Measurements from ENCODE around the gene PIAS1.

PIAS1 gene

GRCh38 chr15:68091743-68092142 is 37.6 kb downstream of the PIAS1 start:
- no peak overlapping the region for H3K4me3 ChIP-seq (ENCODE audit: severe bottlenecking)
- H3K27ac ChIP-seq (ENCODE audit: poor library complexity, severe bottlenecking): no peak overlapping the region
- peaks cover 11% of the 10 kb centered on the region for H3K9me3 ChIP-seq (ENCODE audit: severe bottlenecking)
- no peaks in the 10 kb centered on the region for H3K27me3 ChIP-seq (ENCODE audit: insufficient read depth, poor library complexity, severe bottlenecking)
- DNase-seq (ENCODE audit: low spot score) (no peak), ATAC-seq (ENCODE audit: low read depth) (no peak)
- H3K36me3 ChIP-seq (ENCODE audit: low read depth): peaks cover 52% of the 10 kb centered on the region
- no peaks in the 10 kb centered on the region for H3K4me1 ChIP-seq (ENCODE audit: insufficient read depth, poor library complexity, severe bottlenecking)
- TF ChIP-seq CTCF (IDR thresholded peaks at IDR 0.05; ENCODE audit: poor library complexity, severe bottlenecking): no peak

- H3K27me3 ChIP-seq (ENCODE audit: insufficient read depth, poor library complexity, severe bottlenecking): no peaks in the 10 kb centered on the region
- H3K9me3 ChIP-seq (ENCODE audit: severe bottlenecking): peaks cover 14% of the 10 kb centered on the region
- H3K4me3 ChIP-seq (ENCODE audit: severe bottlenecking): no peak overlapping the region
- H3K4me1 ChIP-seq (ENCODE audit: insufficient read depth, poor library complexity, severe bottlenecking): peaks cover 4% of the 10 kb centered on the region
- no peak overlapping the region for H3K27ac ChIP-seq (ENCODE audit: poor library complexity, severe bottlenecking)
- TF ChIP-seq CTCF (IDR thresholded peaks at IDR 0.05; ENCODE audit: poor library complexity, severe bottlenecking): no peak
- DNase-seq (ENCODE audit: low spot score) (no peak), ATAC-seq (ENCODE audit: low read depth) (no peak)
- peaks cover 18% of the 10 kb centered on the region for H3K36me3 ChIP-seq (ENCODE audit: low read depth)
These were observed 42.0 kb downstream of the PIAS1 start for GRCh38 chr15:68096099-68096498.

GRCh38 chr15:68097029-68097428 is 42.9 kb downstream of the PIAS1 start:
- Histone ChIP-seq H3K4me3 (ENCODE audit: severe bottlenecking) (no peak overlapping the region), H3K27ac (ENCODE audit: poor library complexity, severe bottlenecking) (no peak overlapping the region), H3K27me3 (ENCODE audit: insufficient read depth, poor library complexity, severe bottlenecking) (no peaks in the 10 kb centered on the region), H3K36me3 (ENCODE audit: low read depth) (peaks cover 13% of the 10 kb centered on the region), H3K9me3 (ENCODE audit: severe bottlenecking) (peaks cover 14% of the 10 kb centered on the region), H3K4me1 (ENCODE audit: insufficient read depth, poor library complexity, severe bottlenecking) (peaks cover 4% of the 10 kb centered on the region)
- no peak for ATAC-seq (ENCODE audit: low read depth)
- DNase-seq (ENCODE audit: low spot score): no peak
- TF ChIP-seq CTCF (IDR thresholded peaks at IDR 0.05; ENCODE audit: poor library complexity, severe bottlenecking): no peak

- TF ChIP-seq CTCF (IDR thresholded peaks at IDR 0.05; ENCODE audit: poor library complexity, severe bottlenecking): no peak
- DNase-seq (ENCODE audit: low spot score): no peak
- ATAC-seq (ENCODE audit: low read depth): no peak
- peaks cover 14% of the 10 kb centered on the region for H3K9me3 ChIP-seq (ENCODE audit: severe bottlenecking)
- H3K4me1 ChIP-seq (ENCODE audit: insufficient read depth, poor library complexity, severe bottlenecking): peaks cover 4% of the 10 kb centered on the region
- H3K36me3 ChIP-seq (ENCODE audit: low read depth): peaks cover 19% of the 10 kb centered on the region
- no peaks in the 10 kb centered on the region for H3K27me3 ChIP-seq (ENCODE audit: insufficient read depth, poor library complexity, severe bottlenecking)
- no peak overlapping the region for H3K4me3 ChIP-seq (ENCODE audit: severe bottlenecking)
- H3K27ac ChIP-seq (ENCODE audit: poor library complexity, severe bottlenecking): no peak overlapping the region
These were observed 44.4 kb downstream of the PIAS1 start for GRCh38 chr15:68098465-68098864.

GRCh38 chr15:68100194-68100593 is 46.1 kb downstream of the PIAS1 start:
- peaks cover 20% of the 10 kb centered on the region for H3K36me3 ChIP-seq (ENCODE audit: low read depth)
- H3K4me1 ChIP-seq (ENCODE audit: insufficient read depth, poor library complexity, severe bottlenecking): peaks cover 4% of the 10 kb centered on the region
- H3K27ac ChIP-seq (ENCODE audit: poor library complexity, severe bottlenecking): no peak overlapping the region
- ATAC-seq (ENCODE audit: low read depth) (0 out of 3 replicates have a peak, but pooled peaks have one; percentile 19), DNase-seq (ENCODE audit: low spot score) (no peak)
- H3K4me3 ChIP-seq (ENCODE audit: severe bottlenecking): no peak overlapping the region
- no peaks in the 10 kb centered on the region for H3K27me3 ChIP-seq (ENCODE audit: insufficient read depth, poor library complexity, severe bottlenecking)
- peaks cover 14% of the 10 kb centered on the region for H3K9me3 ChIP-seq (ENCODE audit: severe bottlenecking)
- TF ChIP-seq CTCF (IDR thresholded peaks at IDR 0.05; ENCODE audit: poor library complexity, severe bottlenecking): no peak

Measured in RWPE2 (cell line).